Lower lobe of right lung (tissue), 2 donors: ENCODE results near the gene FARS2. TPM values are rescaled to one million over a fixed set of nuclear protein-coding genes. Genes with fewer than 3 reads are reported as not detected.

ENCODE experiments used
- ATAC-seq, 2 donors: fragments of 200-7000 bp; cut with Tn5 transposase; one replicate each; pipeline ENCODE4 v1.9.1; 2020 to 2022; ENCODE audit warnings: mild to moderate bottlenecking in 2 of 2, moderate library complexity in 2 of 2
- DNase-seq: peaks from one replicate; pipeline ENCODE4 v3.0.0-alpha.2; 2020
- H3K27ac ChIP-seq: fragments of 200-600 bp; one replicate; pipeline ENCODE4 v1.8.0; 2022
- H3K27me3 ChIP-seq: fragments of 200-600 bp; one replicate; pipeline ENCODE4 v1.8.0; 2022; ENCODE audit warnings: low read depth
- H3K36me3 ChIP-seq: fragments of 200-600 bp; one replicate; pipeline ENCODE4 v1.8.0; 2022; ENCODE audit warnings: mild to moderate bottlenecking
- H3K4me1 ChIP-seq: fragments of 200-600 bp; one replicate; pipeline ENCODE4 v1.8.0; 2022
- H3K4me3 ChIP-seq: fragments of 200-600 bp; one replicate; pipeline ENCODE4 v1.8.0; 2022; ENCODE audit warnings: mild to moderate bottlenecking
- H3K9me3 ChIP-seq: fragments of 200-600 bp; one replicate; pipeline ENCODE4 v1.8.0; 2022
- intact Hi-C: fragments of 100-400 bp; cut with DNase I; formaldehyde crosslinking; loops from one replicate; pipeline ENCODE4 v1.11.0; 2022
- total RNA-seq: library from RNA; stranded (reverse); fragmentation: NEBNext Ultra II Directional; extraction: Animal tissue kit (Norgen Biotek cat#: 25700); gene quantifications from one replicate; pipeline ENCODE4 v1.2.1, GENCODE V29; 2021
- TF ChIP-seq, protein P1 (sequence below): fragments of 200-600 bp; IDR thresholded peaks from one replicate; pipeline ENCODE4 v1.8.0; 2022; ENCODE audit warnings: antibody characterized with exemption, mild to moderate bottlenecking
- donor health status: DM: no; HTN: yes; CAD: no; lungs with severe emphysema.

The FARS2 gene
- total RNA-seq, 1 donor from 2014 or later, result 17.0 TPM

DNA sequence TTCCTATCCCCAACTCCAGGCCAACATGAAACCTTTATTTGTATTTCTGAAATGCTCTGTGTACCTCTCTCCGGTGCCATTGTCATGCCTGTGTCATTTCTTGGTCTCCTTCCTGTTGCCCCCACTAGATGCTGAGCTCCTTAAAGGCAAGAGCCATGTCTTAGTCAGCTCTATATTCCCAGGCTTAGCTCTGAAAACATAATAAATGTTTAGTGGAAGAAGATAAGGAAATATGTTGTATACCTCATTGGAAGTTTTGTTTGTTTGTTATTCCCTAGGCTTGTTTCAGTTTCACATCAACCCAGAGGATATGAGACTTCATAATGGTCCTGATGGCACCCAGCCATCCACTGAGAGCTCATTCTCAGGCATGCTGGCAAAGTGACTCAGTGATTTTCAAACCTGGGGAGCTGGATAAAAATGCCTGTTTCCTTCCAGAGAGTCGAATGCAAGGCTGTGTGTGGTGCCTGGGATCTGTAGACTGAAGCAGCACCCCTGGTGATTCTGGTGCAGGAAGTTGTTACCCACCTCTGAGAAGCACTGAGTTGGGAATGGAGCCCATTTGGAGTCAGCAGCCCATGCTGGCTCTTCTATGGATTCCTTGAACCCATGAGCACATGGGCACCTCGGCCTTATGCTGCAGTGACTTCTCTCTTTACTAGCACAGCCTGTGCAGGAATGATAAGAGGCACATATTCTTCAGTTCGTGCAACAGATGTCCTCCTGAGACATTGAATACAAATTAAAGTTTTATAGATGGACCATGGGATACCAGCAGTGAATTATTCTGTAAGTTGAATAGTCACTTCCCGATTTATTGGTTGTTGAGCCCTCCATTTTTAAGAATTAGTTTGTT, 205.2 kb downstream of the FARS2 start:
- no peaks in the 10 kb centered on the region for H3K27me3 ChIP-seq
- intact Hi-C loops, result no loop called here
- H3K27ac ChIP-seq, result no peak overlapping the region
- ATAC-seq, result peak in 1 of 2 donors; percentile 54
- H3K4me3 ChIP-seq, result no peak overlapping the region
- no peaks in the 10 kb centered on the region for H3K36me3 ChIP-seq
- TF ChIP-seq, protein P1, sequence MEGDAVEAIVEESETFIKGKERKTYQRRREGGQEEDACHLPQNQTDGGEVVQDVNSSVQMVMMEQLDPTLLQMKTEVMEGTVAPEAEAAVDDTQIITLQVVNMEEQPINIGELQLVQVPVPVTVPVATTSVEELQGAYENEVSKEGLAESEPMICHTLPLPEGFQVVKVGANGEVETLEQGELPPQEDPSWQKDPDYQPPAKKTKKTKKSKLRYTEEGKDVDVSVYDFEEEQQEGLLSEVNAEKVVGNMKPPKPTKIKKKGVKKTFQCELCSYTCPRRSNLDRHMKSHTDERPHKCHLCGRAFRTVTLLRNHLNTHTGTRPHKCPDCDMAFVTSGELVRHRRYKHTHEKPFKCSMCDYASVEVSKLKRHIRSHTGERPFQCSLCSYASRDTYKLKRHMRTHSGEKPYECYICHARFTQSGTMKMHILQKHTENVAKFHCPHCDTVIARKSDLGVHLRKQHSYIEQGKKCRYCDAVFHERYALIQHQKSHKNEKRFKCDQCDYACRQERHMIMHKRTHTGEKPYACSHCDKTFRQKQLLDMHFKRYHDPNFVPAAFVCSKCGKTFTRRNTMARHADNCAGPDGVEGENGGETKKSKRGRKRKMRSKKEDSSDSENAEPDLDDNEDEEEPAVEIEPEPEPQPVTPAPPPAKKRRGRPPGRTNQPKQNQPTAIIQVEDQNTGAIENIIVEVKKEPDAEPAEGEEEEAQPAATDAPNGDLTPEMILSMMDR, result no peak
- no peak for DNase-seq
- H3K4me1 ChIP-seq, result peaks cover 8% of the 10 kb centered on the region
- H3K9me3 ChIP-seq, result no peaks in the 10 kb centered on the region

DNA sequence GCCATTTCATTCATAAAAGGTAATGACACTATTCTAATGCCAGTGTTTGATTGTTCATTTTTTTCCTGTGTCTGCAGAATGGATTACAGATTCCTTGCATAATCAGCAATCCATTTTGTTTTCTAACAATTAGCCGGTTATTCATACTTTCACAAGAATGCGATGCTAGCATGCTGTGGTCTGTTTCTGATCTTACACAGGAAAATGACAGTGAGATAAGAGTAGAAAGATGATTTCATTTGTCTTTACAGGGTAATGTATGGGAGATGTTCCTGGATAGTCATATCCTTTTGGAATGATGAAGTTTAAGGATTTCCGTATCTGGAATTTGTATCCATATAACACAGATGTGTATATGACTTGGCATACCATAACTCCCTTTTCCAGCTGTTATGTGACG, 207.3 kb downstream of the FARS2 start:
- Histone ChIP-seq H3K4me1 (peaks cover 9% of the 10 kb centered on the region), H3K27me3 (no peaks in the 10 kb centered on the region), H3K36me3 (no peaks in the 10 kb centered on the region), H3K4me3 (no peak overlapping the region), H3K9me3 (no peaks in the 10 kb centered on the region), H3K27ac (no peak overlapping the region)
- intact Hi-C loops, result no loop called here
- DNase-seq (no peak), ATAC-seq (no peak)
- TF ChIP-seq, protein P1, result no peak

DNA sequence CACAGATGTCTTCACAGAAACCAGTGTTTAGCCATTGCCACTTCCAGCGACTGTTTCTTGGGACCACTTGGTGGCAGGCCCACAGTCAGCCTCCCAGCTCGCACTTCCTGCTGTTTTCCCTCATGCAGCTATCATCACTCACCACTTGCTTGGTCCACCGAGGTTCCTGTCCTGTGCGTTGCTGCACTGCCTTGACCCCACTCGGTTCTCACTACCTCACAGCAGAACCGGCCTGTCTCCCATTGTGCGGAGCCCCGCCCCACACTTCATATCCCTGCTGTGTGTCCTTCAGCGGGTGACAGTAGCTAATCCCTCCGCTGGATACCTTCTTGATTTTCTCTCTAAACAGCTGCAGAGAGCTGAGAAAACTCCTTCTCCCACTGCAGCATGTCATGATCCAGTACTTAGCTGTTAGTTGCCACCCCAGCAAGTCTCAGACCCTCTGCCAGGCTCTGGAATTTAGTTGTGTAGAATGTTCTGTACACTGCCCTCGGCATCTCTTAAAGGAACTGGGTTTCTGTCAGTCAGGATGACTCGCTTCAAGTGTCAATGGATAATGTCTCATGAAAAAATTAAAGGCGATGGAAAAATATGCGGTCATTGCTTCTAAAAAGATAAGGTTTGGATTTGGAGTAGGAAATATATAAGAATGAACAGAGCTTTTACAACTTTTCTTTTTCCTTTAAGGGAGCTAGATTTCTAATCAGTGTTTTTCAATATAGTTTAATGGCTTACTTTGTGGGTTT, 208.0 kb downstream of the FARS2 start:
- Histone ChIP-seq H3K36me3 (no peaks in the 10 kb centered on the region), H3K27ac (no peak overlapping the region), H3K4me3 (no peak overlapping the region), H3K27me3 (no peaks in the 10 kb centered on the region), H3K9me3 (no peaks in the 10 kb centered on the region), H3K4me1 (peaks cover 9% of the 10 kb centered on the region)
- DNase-seq, result no peak
- intact Hi-C loops, result no loop called here
- TF ChIP-seq, protein P1, result no peak
- ATAC-seq, result peak in 1 of 2 donors; percentile 19

DNA sequence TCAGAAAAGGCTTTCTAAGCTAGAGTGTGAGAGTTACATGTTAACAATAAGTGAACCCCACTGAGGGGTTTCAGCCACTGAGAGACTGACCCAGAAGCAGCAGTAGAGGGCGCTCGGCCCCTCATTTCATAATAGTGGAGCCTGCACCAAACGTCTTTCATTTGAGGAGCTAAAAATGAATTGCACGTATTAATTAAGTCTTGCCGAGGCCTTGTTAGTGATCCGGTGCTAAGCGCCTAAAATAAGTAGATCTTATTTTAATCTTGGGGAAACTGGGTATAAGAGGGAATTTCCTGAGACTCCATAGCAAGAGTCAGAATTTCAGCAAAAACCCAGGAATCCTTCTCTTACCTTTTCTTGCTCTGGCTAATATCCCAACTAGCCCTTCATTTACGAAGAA, 209.7 kb downstream of the FARS2 start:
- ATAC-seq, result peak; percentile 82 to 83

DNA sequence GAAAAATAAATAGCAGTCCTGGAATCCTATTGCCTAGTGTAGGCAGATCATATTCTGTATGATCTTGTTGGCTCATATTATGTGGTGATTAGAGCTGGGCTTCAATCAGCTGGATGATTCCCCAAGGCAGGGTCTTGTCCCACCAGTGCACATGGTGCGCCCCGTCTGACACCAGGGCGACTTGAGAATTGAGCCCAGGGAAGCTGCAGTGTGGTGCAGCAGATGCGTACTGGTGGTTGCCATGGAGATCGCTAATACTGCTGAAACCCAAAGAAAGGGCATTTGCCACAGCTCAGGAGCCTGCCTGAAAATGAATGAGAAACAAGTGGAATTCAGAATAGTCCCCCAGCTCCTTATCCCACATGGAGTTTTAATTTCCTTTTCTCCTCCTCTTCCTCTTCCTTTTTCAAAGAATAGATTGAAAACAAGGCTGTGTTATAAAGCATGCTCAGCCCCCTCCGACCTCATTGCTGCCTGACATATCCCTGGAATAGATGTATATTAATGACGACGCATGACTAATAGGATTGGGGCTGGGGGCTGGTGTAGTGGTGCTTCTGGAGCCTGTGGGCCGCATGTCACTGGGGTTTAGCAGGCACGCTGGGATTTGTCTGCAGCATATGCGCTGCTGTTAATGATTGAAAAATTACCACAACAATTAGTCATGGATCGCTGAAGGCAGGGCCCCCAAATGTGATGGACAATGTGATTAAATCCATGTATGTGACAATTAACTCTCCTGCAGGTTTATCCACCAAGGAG, 210.5 kb downstream of the FARS2 start:
- Histone ChIP-seq H3K36me3 (no peaks in the 10 kb centered on the region), H3K4me3 (no peak overlapping the region), H3K9me3 (no peaks in the 10 kb centered on the region), H3K4me1 (peaks cover 9% of the 10 kb centered on the region), H3K27ac (no peak overlapping the region), H3K27me3 (no peaks in the 10 kb centered on the region)
- DNase-seq (no peak), ATAC-seq (no peak)
- intact Hi-C loops, result no loop called here
- TF ChIP-seq, protein P1, result no peak

More for the DNA sequence above, 209.7 kb downstream of the FARS2 start:
- DNase-seq, result peak; percentile 65
- intact Hi-C loops, result no loop called here
- Histone ChIP-seq H3K27me3 (no peaks in the 10 kb centered on the region), H3K4me1 (peaks cover 9% of the 10 kb centered on the region), H3K36me3 (no peaks in the 10 kb centered on the region), H3K9me3 (no peaks in the 10 kb centered on the region), H3K27ac (no peak overlapping the region), H3K4me3 (no peak overlapping the region)
- TF ChIP-seq, protein P1, result peak; percentile 83
